Thymus (tissue), 11 donors: ENCODE measurements around the gene SCIN. TPM values are rescaled to one million over a fixed set of nuclear protein-coding genes. Genes with fewer than 3 reads are reported as not detected.
"Not testable (repeated sequence)": the region's sequence is repeated elsewhere in the genome, so short reads cannot be mapped to it uniquely, and the experiment has no call there.

ENCODE experiments used
- DNase-seq, 9 donors: peaks; one replicate each; pipeline ENCODE4 v3.0.0-alpha.2; 2013; ENCODE audit warnings: low spot score in 9 of 9, low read depth in 6 of 9, missing footprints in 1 of 9
- H3K27ac ChIP-seq, 2 donors: one replicate each; pipeline ENCODE4 v1.5.1; 2013; ENCODE audit warnings: control low read depth in 1 of 2, low read depth in 1 of 2, low read length in 1 of 2, mild to moderate bottlenecking in 1 of 2, moderate library complexity in 1 of 2
- H3K27me3 ChIP-seq, 2 donors: one replicate each; pipeline ENCODE4 v1.5.1; 2013; ENCODE audit warnings: low read length in 1 of 2; ENCODE audit not compliant: control insufficient read depth in 2 of 2, insufficient read depth in 1 of 2
- H3K36me3 ChIP-seq, 2 donors: one replicate each; pipeline ENCODE4 v1.5.1; 2013; ENCODE audit warnings: low read length in 1 of 2, mild to moderate bottlenecking in 1 of 2, moderate library complexity in 1 of 2; ENCODE audit not compliant: control insufficient read depth in 2 of 2, insufficient read depth in 2 of 2
- H3K4me1 ChIP-seq, 2 donors: one replicate each; pipeline ENCODE4 v1.5.1; 2013; ENCODE audit warnings: low read length in 2 of 2; ENCODE audit not compliant: control insufficient read depth in 2 of 2, insufficient read depth in 2 of 2
- H3K4me3 ChIP-seq, 2 donors: one replicate each; pipeline ENCODE4 v1.5.1; 2013; ENCODE audit warnings: low read length in 2 of 2, control low read depth in 1 of 2, mild to moderate bottlenecking in 1 of 2
- H3K9me3 ChIP-seq, 2 donors: one replicate each; pipeline ENCODE4 v1.5.1; 2013; ENCODE audit warnings: low read length in 1 of 2, mild to moderate bottlenecking in 1 of 2; ENCODE audit not compliant: control insufficient read depth in 2 of 2, insufficient read depth in 1 of 2
- WGBS: extraction: QIAGEN DNeasy Blood & Tissue Kit; methylation state at CpG from one replicate; pipeline ENCODE4 v1.1.7; 2013; 5-methylcytosine and 5-hydroxymethylcytosine counted together
- polyA plus RNA-seq: library from polyadenylated mRNA; stranded (reverse); fragments of 200-250 nt; gene quantifications from one replicate; pipeline ENCODE4 v1.2.3, GENCODE V29; 2013
- total RNA-seq: library from RNA; stranded (reverse); fragments of 120-200 nt; gene quantifications from one replicate; pipeline ENCODE4 v1.2.4, GENCODE V29; 2013
- donor health status: healthy.

SCIN gene
- total and polyA plus RNA-seq, 2 donors, result 0.33 to 0.37 TPM

DNA sequence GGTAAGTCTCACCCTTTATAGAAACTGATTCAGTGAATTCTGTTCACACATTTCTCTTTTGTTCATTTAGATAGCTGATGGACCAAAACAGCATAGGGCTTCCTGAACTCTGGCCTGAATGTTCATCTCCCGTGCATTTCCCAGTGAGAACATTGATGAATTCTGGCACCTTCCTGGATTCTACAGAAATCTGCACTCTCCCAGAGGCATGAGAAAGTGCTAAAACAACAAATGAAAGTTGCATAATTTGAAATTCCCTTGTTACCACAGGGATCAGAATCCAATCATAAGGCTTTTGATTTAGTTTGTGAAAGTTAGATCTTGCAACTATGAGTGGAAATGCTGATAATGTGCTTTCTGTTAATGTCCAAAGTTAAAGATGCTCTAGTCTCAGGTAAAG lies 29.7 kb upstream of the SCIN start:
- DNase-seq, result no peak
- no peaks in the 10 kb centered on the region for H3K4me1 ChIP-seq
- H3K4me3 ChIP-seq, result no peak overlapping the region
- H3K9me3 ChIP-seq, result peaks cover 0 to 8% of the 10 kb centered on the region in 2 donors
- 90% methylated on average over 1 of the region's 1 CpG for WGBS
- H3K27ac ChIP-seq, result no peak overlapping the region
- no peaks in the 10 kb centered on the region for H3K36me3 ChIP-seq
- no peaks in the 10 kb centered on the region for H3K27me3 ChIP-seq

DNA sequence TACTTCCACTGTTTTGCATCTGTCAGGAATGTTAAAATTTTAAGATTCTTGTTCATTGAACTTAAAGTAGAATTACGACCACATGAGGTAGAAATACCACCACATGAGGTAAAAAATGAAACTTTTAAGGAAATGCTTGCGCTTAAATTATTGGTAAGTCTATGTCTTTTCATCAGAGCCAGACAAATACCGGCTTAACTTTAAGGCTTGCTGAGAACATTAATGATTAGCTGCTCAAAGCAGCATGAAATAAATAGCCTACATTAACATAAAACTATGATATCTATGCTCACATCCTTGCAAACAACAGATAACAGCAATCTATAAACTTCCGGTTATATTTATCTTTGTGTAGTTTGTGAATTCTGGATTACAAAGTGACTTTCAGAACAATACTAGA lies 26.9 kb upstream of the SCIN start:
- Histone ChIP-seq H3K27me3 (no peaks in the 10 kb centered on the region), H3K36me3 (no peaks in the 10 kb centered on the region), H3K27ac (no peak overlapping the region), H3K9me3 (no peaks in the 10 kb centered on the region), H3K4me3 (no peak overlapping the region), H3K4me1 (no peaks in the 10 kb centered on the region)
- no peak for DNase-seq
- WGBS, result 95% methylated on average over 4 of the region's 4 CpGs

DNA sequence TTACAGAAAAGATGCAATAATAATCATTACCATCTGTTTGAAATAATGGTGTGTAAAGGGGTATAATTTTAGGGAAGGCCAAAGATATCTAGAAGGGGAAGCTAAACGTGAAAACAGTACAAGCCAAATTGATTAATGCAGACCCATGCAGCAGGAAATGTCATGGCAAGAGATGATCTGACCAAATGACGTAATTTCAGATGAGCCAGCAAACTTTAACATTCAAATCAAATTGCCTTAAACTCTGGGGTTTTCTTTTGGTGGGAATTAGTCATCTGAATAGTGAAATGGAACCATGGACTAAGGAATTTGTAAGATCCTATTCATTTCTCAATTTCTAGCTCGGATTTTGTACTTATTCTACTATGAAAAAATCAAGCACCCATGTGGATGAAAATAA lies 21.4 kb upstream of the SCIN start:
- Histone ChIP-seq H3K27me3 (no peaks in the 10 kb centered on the region), H3K36me3 (no peaks in the 10 kb centered on the region), H3K27ac (no peak overlapping the region), H3K4me3 (no peak overlapping the region), H3K4me1 (no peaks in the 10 kb centered on the region), H3K9me3 (no peaks in the 10 kb centered on the region)
- DNase-seq, result no peak
- WGBS, result 71% methylated on average over 3 of the region's 3 CpGs

DNA sequence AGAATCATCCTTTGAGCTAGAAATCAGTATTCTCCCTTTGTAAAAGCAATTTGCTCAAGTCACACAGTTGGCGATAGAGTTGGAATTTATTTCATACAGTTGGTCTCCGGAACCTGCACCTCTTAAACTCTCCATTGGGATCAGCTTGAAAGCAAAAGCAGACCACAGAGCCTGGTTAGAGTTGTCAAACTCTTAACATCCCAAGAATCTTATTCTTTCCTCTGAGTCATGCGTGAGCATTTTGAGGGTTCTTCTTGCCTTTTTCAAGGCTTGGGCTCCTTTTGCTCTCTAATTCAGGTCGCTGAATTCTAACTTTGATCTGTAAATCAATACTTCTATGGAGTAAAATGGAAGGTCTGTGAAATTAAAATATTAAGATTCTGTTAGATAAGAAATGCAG lies 19.6 kb upstream of the SCIN start:
- Histone ChIP-seq H3K27me3 (no peaks in the 10 kb centered on the region), H3K4me1 (no peaks in the 10 kb centered on the region), H3K36me3 (no peaks in the 10 kb centered on the region), H3K4me3 (no peak overlapping the region), H3K27ac (no peak overlapping the region), H3K9me3 (no peaks in the 10 kb centered on the region)
- WGBS, result 96% methylated on average over 4 of the region's 4 CpGs
- no peak for DNase-seq

DNA sequence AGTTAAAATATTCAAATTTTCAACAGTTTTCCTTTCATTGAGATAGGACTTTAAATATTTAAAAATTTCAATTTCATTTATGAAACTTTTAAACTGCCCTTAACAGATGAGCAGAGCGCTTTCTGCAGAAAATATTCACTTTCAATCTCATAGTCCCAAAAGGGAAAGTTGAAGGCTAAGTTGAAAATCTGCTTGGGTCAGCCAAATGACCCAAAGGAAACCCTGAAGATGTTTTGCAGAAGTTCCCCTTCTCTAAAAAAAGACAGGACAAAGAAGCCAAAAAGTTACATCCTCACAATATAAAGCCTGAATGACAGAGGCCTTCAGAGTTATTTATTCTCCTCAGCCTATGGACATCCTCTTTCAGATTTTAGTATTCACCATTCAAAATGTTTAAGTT lies 17.6 kb upstream of the SCIN start:
- no peaks in the 10 kb centered on the region for H3K36me3 ChIP-seq
- WGBS, result 96% methylated on average over 1 of the region's 1 CpG
- no peaks in the 10 kb centered on the region for H3K4me1 ChIP-seq
- no peaks in the 10 kb centered on the region for H3K9me3 ChIP-seq
- no peak overlapping the region for H3K4me3 ChIP-seq
- no peak for DNase-seq
- no peak overlapping the region for H3K27ac ChIP-seq
- no peaks in the 10 kb centered on the region for H3K27me3 ChIP-seq

DNA sequence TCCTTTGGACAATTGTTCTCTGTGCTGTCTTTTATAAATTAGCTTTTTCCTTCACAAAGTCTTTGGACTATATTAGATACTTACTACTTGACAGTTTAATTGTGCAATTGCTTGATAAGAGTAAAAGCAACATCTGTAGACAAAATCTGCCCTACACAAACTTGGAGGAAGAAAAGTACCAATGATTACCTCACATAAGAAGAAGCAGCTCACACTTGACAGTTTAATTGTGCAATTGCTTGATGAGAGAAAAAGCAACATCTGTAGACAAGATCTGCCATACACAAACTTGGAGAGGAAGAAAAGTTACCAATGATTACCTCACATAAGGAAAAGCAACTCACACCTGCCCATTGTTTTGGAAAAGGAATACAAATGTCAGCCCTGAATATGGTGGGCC lies 17.1 kb upstream of the SCIN start:
- Histone ChIP-seq H3K27me3 (no peaks in the 10 kb centered on the region), H3K27ac (no peak overlapping the region), H3K4me3 (no peak overlapping the region), H3K9me3 (no peaks in the 10 kb centered on the region), H3K36me3 (no peaks in the 10 kb centered on the region), H3K4me1 (no peaks in the 10 kb centered on the region)
- DNase-seq, result no peak

DNA sequence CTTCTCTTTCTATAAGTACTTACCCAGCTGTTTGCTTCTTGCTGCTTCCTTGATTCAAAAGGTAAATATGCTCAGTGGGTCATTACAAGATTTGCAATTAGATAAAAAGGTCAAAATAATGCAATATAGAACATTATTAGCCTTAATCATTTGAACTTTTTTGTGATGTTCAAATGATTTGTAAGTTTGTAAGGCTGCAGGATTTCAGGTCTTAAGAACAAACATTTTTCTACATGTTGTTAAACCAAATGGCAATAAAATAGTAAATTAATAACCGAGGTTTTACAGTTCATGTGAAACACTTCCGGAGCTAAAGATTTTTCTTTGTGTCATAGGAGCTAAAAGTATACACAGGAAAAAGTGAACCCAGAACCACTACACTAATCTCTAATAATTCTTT lies 16.2 kb upstream of the SCIN start:
- WGBS, result 95% methylated on average over 2 of the region's 2 CpGs
- no peak overlapping the region for H3K27ac ChIP-seq
- no peak overlapping the region for H3K4me3 ChIP-seq
- no peaks in the 10 kb centered on the region for H3K4me1 ChIP-seq
- no peak for DNase-seq
- no peaks in the 10 kb centered on the region for H3K9me3 ChIP-seq
- H3K36me3 ChIP-seq, result no peaks in the 10 kb centered on the region
- H3K27me3 ChIP-seq, result no peaks in the 10 kb centered on the region

DNA sequence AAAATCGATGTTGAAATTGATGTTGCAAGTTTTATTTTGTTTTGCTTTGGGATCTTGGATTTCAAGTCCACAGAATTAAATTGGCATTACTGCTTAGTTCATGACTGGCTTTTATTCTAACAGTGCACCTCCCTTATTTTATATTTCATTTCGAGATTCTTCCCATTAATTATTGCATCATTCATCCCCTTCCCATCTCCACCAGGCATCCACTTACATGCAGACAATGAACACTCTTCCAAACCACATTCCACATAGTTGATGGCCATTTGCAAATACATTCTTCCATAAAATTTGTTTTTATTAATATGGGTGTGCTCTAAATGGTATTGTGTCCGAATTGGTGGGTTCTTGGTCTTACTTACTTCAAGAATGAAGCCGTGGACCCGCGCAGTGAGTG lies 15.6 kb upstream of the SCIN start:
- Histone ChIP-seq H3K4me1 (no peaks in the 10 kb centered on the region), H3K9me3 (no peaks in the 10 kb centered on the region), H3K36me3 (no peaks in the 10 kb centered on the region), H3K27me3 (no peaks in the 10 kb centered on the region), H3K27ac (no peak overlapping the region), H3K4me3 (no peak overlapping the region)
- 92% methylated on average over 6 of the region's 6 CpGs for WGBS
- DNase-seq, result no peak

DNA sequence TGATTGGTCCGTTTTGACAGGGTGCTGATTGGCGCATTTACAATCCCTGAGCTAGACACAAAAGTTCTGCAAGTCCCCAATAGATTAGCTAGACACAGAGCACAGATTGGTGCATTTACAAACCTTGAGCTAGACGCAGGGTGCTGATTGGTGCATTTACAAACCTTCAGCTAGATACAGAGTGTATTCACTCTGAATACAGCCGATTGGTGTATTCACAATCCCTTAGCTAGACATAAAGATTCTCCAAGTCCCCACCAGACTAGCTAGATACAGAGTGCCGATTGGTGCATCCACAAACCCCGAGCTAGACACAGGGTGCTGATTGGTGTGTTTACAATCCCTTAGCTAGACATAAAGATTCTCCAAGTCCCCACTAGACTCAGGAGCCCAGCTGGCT lies 14.8 kb upstream of the SCIN start:
- not testable (repeated sequence) for H3K4me3 ChIP-seq, H3K36me3 ChIP-seq, H3K4me1 ChIP-seq, H3K27me3 ChIP-seq, H3K9me3 ChIP-seq, H3K27ac ChIP-seq, DNase-seq
- WGBS, result 96% methylated on average over 6 of the region's 6 CpGs

DNA sequence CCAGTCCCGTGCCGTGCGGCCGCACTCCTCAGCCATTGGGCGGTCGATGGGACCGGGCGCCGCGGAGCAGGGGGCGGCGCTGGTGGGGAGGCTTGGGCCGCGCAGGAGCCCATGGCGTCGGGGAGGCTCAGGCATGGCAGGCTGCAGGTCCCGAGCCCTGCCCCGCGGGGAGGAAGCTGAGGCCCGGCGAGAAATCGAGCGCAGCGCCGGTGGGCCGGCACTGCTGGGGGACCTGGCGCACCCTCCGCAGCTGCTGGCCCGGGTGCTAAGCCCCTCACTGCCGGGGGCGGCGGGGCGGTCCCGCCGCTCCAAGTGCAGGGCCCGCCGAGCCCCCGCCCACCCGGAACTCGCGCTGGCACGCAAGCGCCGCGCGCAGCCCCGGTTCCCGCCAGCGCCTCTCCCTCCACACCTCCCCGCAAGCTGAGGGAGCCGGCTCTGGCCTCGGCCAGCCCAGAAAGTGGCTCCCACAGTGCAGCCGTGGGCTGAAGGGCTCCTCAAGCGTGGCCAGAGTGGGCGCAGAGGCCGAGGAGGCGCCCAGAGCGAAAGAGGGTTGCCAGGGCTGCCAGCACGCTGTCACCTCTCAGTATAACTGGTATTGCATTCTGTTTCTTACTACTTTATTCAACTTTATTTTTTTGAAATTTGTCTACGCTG lies 14.3 kb upstream of the SCIN start:
- H3K9me3 ChIP-seq, H3K4me3 ChIP-seq, H3K4me1 ChIP-seq, H3K27me3 ChIP-seq, H3K27ac ChIP-seq, DNase-seq, H3K36me3 ChIP-seq: not testable (repeated sequence)
- 91% methylated on average over 60 of the region's 60 CpGs for WGBS
